ENCODE measurements around the gene MACROD1.

Gene MACROD1

DNA sequence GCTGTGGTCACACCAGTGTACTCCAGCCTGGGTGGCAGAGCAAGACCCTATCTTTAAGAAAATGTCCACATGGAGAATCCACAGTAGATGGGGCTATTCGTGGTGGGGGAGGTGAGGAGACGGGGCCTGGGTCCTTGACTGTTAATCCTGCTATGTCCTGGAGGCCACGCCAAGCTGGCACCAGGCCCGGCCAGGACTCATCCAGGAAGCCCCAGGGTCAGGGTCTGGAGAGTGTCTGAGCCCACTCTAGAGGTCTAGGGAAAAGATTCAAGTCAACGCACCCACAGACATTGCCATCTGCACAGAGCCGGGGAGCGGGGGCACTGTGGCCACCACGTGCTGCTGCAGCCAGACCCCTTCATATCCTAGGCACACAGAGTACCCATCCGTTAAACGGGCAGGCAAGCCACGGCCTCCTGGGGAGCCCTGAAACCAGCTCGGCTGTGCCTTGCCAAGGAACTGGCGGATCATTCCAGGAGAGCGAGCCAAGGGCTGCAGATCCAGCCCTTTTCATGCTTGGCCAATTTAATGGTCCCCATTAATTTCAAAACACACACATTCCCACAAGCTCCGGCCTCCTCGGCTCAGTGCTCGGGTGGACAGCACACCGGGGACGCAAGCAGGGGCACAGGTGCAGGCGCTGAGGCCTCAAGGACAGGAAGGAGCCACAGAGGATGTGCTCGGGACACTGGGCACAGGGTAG, 24.7 kb downstream of the MACROD1 start:
- TF ChIP-seq ZFX (IDR thresholded peaks at IDR 0.05; ENCODE audit: borderline replicate concordance), result no peak
- TF ChIP-seq, protein P1, sequence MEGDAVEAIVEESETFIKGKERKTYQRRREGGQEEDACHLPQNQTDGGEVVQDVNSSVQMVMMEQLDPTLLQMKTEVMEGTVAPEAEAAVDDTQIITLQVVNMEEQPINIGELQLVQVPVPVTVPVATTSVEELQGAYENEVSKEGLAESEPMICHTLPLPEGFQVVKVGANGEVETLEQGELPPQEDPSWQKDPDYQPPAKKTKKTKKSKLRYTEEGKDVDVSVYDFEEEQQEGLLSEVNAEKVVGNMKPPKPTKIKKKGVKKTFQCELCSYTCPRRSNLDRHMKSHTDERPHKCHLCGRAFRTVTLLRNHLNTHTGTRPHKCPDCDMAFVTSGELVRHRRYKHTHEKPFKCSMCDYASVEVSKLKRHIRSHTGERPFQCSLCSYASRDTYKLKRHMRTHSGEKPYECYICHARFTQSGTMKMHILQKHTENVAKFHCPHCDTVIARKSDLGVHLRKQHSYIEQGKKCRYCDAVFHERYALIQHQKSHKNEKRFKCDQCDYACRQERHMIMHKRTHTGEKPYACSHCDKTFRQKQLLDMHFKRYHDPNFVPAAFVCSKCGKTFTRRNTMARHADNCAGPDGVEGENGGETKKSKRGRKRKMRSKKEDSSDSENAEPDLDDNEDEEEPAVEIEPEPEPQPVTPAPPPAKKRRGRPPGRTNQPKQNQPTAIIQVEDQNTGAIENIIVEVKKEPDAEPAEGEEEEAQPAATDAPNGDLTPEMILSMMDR (IDR thresholded peaks at IDR 0.05), result no peak
- H3K27ac ChIP-seq, result no peak overlapping the region

DNA sequence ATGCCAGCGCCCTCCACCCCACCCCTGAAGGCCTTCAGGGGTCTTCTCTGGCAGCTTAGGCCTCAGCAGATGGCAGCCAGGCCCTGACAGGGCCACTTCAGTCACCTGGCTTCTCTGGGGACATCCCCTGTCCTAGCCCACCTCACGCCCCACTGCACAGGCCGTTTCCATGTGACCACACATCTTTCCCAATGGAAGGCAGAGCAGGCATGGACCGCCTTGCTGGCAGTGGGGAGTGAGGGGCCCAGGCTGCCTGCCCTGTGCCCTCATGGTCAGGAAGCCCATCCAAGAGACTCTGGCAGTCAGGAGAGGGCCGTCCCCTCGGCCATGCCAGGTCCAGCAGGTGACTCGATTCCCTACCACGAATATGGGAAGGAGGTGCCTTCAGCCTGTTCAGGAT, 25.8 kb downstream of the MACROD1 start:
- no peak for TF ChIP-seq ZFX (IDR thresholded peaks at IDR 0.05; ENCODE audit: borderline replicate concordance)
- TF ChIP-seq, protein P1 (IDR thresholded peaks at IDR 0.05), result no peak
- no peak overlapping the region for H3K27ac ChIP-seq

DNA sequence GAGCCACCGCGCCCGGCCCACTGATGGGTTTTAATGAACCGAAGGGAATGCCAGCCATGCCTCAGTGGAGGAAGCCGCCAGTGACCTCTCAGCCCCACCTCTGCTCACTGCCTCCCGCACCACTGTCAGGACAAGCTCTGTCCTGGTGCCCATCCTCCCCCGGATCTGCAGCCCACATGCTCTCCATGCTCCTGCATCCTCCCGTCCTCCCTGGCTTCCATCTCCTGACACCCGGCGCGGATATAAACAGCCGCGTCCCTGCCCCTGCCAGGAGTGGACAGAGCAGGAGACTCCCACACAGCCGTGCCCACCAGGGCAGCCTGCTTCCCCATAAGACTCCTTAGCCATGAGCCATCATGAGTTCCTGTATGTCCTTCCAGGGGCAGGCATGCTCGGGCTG, 26.9 kb downstream of the MACROD1 start:
- TF ChIP-seq, protein P1 (IDR thresholded peaks at IDR 0.05), result no peak
- TF ChIP-seq ZFX (IDR thresholded peaks at IDR 0.05; ENCODE audit: borderline replicate concordance), result no peak
- H3K27ac ChIP-seq, result no peak overlapping the region

DNA sequence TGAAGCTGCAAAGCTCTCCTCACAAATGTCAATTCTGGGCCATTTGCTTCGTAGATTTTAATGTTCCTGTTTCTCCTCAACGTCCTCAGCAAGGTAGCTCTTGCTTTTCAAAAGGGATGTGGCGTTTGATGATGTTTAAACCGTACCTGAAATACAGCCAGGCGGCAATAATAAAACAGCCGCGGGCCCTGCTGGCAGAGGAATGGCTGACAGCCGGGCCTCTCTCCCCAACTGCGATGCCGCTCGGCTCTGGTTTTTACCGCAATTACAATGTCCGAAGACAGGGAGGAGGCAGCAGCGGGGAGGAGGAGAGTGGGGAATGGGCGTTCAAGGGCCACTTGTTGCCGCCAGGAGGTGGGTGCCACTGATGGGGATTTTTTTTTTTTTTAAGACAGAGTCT, 27.5 kb downstream of the MACROD1 start:
- H3K27ac ChIP-seq, result no peak overlapping the region
- TF ChIP-seq, protein P1 (IDR thresholded peaks at IDR 0.05), result no peak
- no peak for TF ChIP-seq ZFX (IDR thresholded peaks at IDR 0.05; ENCODE audit: borderline replicate concordance)

DNA sequence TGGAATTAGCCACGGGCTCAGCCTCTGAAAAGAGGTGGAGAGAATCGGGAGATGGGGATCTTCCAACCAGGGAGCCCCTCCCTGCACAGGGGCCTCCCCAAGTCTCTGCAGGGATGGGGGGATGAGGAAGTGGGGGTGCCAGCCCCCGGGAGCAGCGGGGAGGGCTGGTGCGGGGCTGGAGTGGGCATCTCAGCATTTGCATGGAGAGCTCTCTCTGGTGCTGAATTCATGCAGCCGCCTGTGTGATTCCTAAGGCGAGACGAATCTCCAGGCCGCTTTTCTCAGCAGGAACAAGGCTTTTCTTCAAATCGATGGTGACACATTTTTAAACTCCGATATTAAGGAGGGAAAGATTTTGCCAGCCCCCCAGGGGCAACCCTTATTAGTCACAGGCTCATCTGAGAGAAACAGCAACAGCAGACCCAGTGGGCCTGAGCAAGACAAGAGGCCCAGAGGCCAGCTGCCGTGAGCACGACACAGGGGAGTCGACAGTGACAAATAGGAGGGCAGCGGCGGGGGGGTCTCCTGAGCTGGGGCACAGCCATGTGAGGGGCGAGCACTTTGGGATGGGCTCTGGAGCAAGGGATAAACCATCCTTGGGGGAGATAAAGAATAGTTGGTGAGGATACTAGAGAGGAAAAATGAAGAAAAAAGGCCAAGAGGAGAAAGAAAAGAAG, 29.0 kb downstream of the MACROD1 start:
- no peak overlapping the region for H3K27ac ChIP-seq
- no peak for TF ChIP-seq ZFX (IDR thresholded peaks at IDR 0.05; ENCODE audit: borderline replicate concordance)
- TF ChIP-seq, protein P1 (IDR thresholded peaks at IDR 0.05), result no peak

DNA sequence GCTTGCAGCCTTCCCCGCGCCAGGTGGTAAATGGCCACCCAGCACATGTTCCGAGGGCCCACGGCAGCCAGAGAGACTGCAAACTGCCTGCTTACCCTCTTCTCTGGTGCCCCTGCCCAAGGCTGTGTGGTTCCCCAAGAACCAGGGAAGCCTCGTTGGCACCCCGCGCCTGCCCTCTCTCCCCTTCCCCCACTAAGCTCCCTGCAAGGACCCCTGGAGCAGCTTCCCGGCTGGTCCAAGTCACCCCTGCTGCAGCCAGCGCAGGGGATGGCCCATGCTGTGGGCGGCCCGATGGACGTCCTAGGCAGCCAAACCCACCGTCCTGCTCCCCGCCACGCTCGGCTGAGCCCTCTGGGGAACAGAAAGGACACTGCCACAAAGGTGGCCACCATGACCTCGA, 30.2 kb downstream of the MACROD1 start:
- TF ChIP-seq, protein P1 (IDR thresholded peaks at IDR 0.05), result no peak
- TF ChIP-seq ZFX (IDR thresholded peaks at IDR 0.05; ENCODE audit: borderline replicate concordance), result no peak

DNA sequence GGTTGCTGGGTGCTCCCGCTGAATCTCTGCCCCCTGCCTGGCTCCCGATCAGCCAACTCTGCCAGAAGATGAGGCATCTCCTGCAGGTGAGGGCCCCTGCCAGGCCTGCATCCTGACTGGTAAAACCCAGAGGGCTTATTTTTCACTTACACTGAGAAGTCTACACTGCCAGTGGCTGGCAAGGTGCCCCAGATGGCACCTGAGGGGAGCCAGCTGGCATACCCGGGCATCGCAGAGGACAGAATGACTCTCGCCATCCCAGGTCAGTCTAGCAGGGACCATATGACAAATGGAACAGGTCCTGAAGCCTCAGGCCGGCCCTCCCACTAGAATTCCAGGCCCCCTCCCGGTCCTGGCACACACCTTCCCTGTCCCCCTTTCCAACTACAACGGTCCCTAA, 30.9 kb downstream of the MACROD1 start:
- no peak for TF ChIP-seq ZFX (IDR thresholded peaks at IDR 0.05; ENCODE audit: borderline replicate concordance)
- TF ChIP-seq, protein P1 (IDR thresholded peaks at IDR 0.05), result no peak
- no peak overlapping the region for H3K27ac ChIP-seq

More for the DNA sequence above, 30.2 kb downstream of the MACROD1 start:
- H3K27ac ChIP-seq, result no peak overlapping the region
